ENCODE results near the gene NDUFA6.

GRCh38 chr22:42083119-42083518 lies 7.5 kb downstream of the NDUFA6 start:
- no peak for TF ChIP-seq POGK (CRISPR knock-in tag; conservative IDR thresholded peaks at IDR 0.05)
- TF ChIP-seq POLR2AphosphoS5 (IDR thresholded peaks at IDR 0.05; ENCODE audit: low read depth, low read length) = no peak
- TF ChIP-seq POLR2A (IDR thresholded peaks at IDR 0.05; ENCODE audit: insufficient read depth in 1 of 2, low read depth in 2 of 2, low read length in 2 of 2) = no peak
- no peak for TF ChIP-seq MTA1 (CRISPR knock-in tag; IDR thresholded peaks at IDR 0.05; ENCODE audit: borderline replicate concordance)
- TF ChIP-seq PLSCR1 (CRISPR knock-in tag; IDR thresholded peaks at IDR 0.05; ENCODE audit: borderline replicate concordance) = no peak
- TF ChIP-seq CTCF (CRISPR knock-in tag; IDR thresholded peaks at IDR 0.05) = no peak
- no peak for TF ChIP-seq RAD21 (CRISPR knock-in tag; IDR thresholded peaks at IDR 0.05)
- TF ChIP-seq PATZ1 (CRISPR knock-in tag; IDR thresholded peaks at IDR 0.05) = no peak
- TF ChIP-seq AGO2 (optimal IDR thresholded peaks at IDR 0.05; ENCODE audit: low read depth, low read length) = no peak
- no peak for TF ChIP-seq ZBTB25 (CRISPR knock-in tag; IDR thresholded peaks at IDR 0.05)

All from HepG2 (cell line).